ENCODE measurements around the gene KRT36. TPM values are rescaled to one million over a fixed set of nuclear protein-coding genes. Genes with fewer than 3 reads are reported as not detected.

Gene KRT36
- total RNA-seq, 4 donors from 2014 or later, result not detected

DNA sequence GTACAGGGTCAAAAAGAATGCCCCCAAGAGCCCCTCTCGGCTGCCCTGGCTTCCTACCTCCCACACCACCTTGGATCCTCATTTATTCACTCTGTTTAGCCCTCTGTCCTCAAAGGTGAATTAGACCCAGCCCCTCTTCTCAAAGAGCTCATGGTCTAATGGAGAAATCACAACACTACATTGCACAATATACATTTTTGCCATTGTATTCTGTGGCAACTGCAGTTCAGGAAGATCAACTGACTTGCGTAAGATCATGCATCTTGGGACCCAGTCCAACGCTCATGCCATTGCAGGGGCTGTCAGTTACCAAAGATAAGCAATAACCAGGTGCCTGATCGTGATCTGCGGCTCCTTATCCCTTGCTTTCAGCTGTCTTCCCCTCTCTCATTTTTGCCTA, 50.3 kb downstream of the KRT36 start:
- Histone ChIP-seq H3K4me3 (no peak overlapping the region), H3K9me3 (no peaks in the 10 kb centered on the region), H3K36me3 (no peaks in the 10 kb centered on the region), H3K4me1 (no peaks in the 10 kb centered on the region), H3K27me3 (no peaks in the 10 kb centered on the region), H3K27ac (no peak overlapping the region)
- DNase-seq, result no peak
- TF ChIP-seq, protein P1, sequence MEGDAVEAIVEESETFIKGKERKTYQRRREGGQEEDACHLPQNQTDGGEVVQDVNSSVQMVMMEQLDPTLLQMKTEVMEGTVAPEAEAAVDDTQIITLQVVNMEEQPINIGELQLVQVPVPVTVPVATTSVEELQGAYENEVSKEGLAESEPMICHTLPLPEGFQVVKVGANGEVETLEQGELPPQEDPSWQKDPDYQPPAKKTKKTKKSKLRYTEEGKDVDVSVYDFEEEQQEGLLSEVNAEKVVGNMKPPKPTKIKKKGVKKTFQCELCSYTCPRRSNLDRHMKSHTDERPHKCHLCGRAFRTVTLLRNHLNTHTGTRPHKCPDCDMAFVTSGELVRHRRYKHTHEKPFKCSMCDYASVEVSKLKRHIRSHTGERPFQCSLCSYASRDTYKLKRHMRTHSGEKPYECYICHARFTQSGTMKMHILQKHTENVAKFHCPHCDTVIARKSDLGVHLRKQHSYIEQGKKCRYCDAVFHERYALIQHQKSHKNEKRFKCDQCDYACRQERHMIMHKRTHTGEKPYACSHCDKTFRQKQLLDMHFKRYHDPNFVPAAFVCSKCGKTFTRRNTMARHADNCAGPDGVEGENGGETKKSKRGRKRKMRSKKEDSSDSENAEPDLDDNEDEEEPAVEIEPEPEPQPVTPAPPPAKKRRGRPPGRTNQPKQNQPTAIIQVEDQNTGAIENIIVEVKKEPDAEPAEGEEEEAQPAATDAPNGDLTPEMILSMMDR (IDR thresholded peaks at IDR 0.05), result no peak
- no peak for TF ChIP-seq POLR2A (IDR thresholded peaks at IDR 0.05)
- intact Hi-C loops (cut with DNase I; ENCODE audit: low total_unique reads), result no loop called here

DNA sequence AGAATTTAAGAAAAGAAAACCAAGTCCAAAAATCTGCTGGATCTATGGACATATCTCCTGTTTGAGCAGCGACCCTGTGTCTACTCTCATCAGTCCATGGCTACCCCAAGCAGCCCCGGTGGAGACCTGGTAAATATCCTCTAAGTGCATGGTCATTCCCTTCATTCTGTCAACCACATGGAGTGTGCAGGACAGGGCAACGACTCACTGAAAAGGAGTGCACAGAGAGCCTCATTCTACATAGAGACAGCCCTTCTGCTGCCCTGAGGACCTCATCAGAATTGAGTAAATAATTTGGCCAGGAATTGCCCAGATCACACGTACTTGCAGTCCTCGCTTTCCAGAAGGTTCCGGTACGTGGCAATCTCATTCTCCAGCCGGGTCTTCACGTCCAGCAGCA, 51.9 kb downstream of the KRT36 start:
- no peaks in the 10 kb centered on the region for H3K9me3 ChIP-seq
- H3K36me3 ChIP-seq, result no peaks in the 10 kb centered on the region
- H3K27me3 ChIP-seq, result no peaks in the 10 kb centered on the region
- no peak overlapping the region for H3K4me3 ChIP-seq
- DNase-seq, result no peak
- H3K27ac ChIP-seq, result no peak overlapping the region
- TF ChIP-seq POLR2A (IDR thresholded peaks at IDR 0.05), result no peak
- TF ChIP-seq, protein P1 (IDR thresholded peaks at IDR 0.05), result no peak
- intact Hi-C loops (cut with DNase I; ENCODE audit: low total_unique reads), result no loop called here
- no peaks in the 10 kb centered on the region for H3K4me1 ChIP-seq

DNA sequence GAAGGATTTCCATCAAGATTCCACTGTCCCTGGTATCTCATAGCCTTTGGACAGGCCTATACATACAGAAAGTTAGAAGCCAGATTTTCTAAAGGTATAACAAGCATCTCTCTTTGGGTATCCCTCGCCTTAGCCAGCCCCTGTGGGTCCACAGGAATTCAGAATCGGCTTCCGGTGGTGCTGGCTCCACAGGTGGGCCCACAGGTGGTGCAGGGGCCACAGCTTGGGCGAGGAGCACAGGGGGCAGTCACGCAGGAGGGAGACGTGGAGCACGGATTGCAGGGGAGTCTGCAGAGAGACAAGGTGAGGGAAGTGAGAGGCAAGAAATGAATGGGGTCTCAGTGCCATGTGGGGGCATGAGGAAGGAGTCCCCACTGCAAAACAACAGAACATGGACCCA, 52.5 kb downstream of the KRT36 start:
- intact Hi-C loops (cut with DNase I; ENCODE audit: low total_unique reads), result no loop called here
- H3K9me3 ChIP-seq, result no peaks in the 10 kb centered on the region
- no peak overlapping the region for H3K4me3 ChIP-seq
- H3K4me1 ChIP-seq, result no peaks in the 10 kb centered on the region
- no peak overlapping the region for H3K27ac ChIP-seq
- H3K36me3 ChIP-seq, result no peaks in the 10 kb centered on the region
- no peak for DNase-seq
- TF ChIP-seq POLR2A (IDR thresholded peaks at IDR 0.05), result no peak
- TF ChIP-seq, protein P1 (IDR thresholded peaks at IDR 0.05), result no peak
- no peaks in the 10 kb centered on the region for H3K27me3 ChIP-seq

Small RNAs within 50 kb of the gene (microRNA-seq; reads per million reads assigned to microRNA genes)
- not detected for gene MIR6510 (ENCODE audit: borderline microRNAs expressed, borderline replicate concordance)

Small RNAs within 50 kb of the gene (small RNA-seq; reads per million reads assigned to genes)
- gene RNU2-32P, result not detected

Other genes with a start within 250 kb of the KRT36 start
- gene KRTAP9-4, start 240.2 kb downstream of the KRT36 start, total RNA-seq, result not detected
- gene KRTAP9-9, start 234.5 kb downstream of the KRT36 start, total RNA-seq, result not detected
- gene KRTAP9-6, start 224.5 kb downstream of the KRT36 start, total RNA-seq, result not detected
- not detected for gene KRTAP9-7, start 214.2 kb downstream of the KRT36 start, total RNA-seq
- not detected for gene KRTAP29-1, start 187.1 kb downstream of the KRT36 start, total RNA-seq
- not detected for gene KRTAP16-1, start 180.6 kb downstream of the KRT36 start, total RNA-seq
- gene KRTAP17-1, start 174.2 kb downstream of the KRT36 start, total RNA-seq, result not detected
- gene KRT33A, start 139.1 kb downstream of the KRT36 start, total RNA-seq, result not detected
- not detected for gene KRT33B, start 120.1 kb downstream of the KRT36 start, total RNA-seq
- gene KRT34, start 107.6 kb downstream of the KRT36 start, total RNA-seq, result under 1 TPM in 1 of 4 donors, not detected in 3; 0.28 TPM
- gene KRT31, start 92.3 kb downstream of the KRT36 start, total RNA-seq, result not detected
- not detected for gene KRT37, start 65.3 kb downstream of the KRT36 start, total RNA-seq
- gene KRT38, start 48.9 kb downstream of the KRT36 start, total RNA-seq, result not detected
- gene KRT32, start 22.5 kb downstream of the KRT36 start, total RNA-seq, result not detected
- not detected for gene KRT35, start 8.8 kb downstream of the KRT36 start, total RNA-seq
- 1 to 10 TPM; 1.5 to 6.4 (median 3.0) TPM for gene KRT13, start 15.7 kb upstream of the KRT36 start, total RNA-seq
- 10 to 100 TPM in 1 of 4 donors, 1 to 10 TPM in 1, under 1 TPM in 1, not detected in 1; 0.41 to 11.5 (median 1.6) TPM for gene KRT15, start 29.0 kb upstream of the KRT36 start, total RNA-seq
- 100 to 1,000 TPM in 2 of 4 donors, 10 to 100 TPM in 1, under 1 TPM in 1; 0.88 to 120 (median 77.2) TPM for gene KRT19, start 38.4 kb upstream of the KRT36 start, total RNA-seq
- under 1 TPM in 1 of 4 donors, not detected in 3; 0.21 TPM for gene KRT9, start 82.1 kb upstream of the KRT36 start, total RNA-seq
- gene KRT14, start 97.0 kb upstream of the KRT36 start, total RNA-seq, result under 1 TPM in 2 of 4 donors, not detected in 2; 0.52 to 0.90 TPM
- not detected for gene KRT16, start 122.9 kb upstream of the KRT36 start, total RNA-seq
- gene KRT17, start 134.7 kb upstream of the KRT36 start, total RNA-seq, result 10 to 100 TPM in 1 of 4 donors, under 1 TPM in 1, not detected in 2; 0.70 to 12.6 TPM
- 100 to 1,000 TPM in 3 of 4 donors, 10 to 100 TPM in 1; 83.5 to 796 (median 199) TPM for gene EIF1, start 199.0 kb upstream of the KRT36 start, total RNA-seq
- gene GAST, start 222.4 kb upstream of the KRT36 start, total RNA-seq, result not detected
- gene HAP1, start 244.7 kb upstream of the KRT36 start, total RNA-seq, result 1 to 10 TPM in 1 of 4 donors, not detected in 3; 2.2 TPM

All from uterus (tissue), 4 donors.